ENCODE results near the gene SEPTIN3. TPM values are rescaled to one million over a fixed set of nuclear protein-coding genes. Genes with fewer than 3 reads are reported as not detected.

SEPTIN3 gene
- polyA plus RNA-seq, 1 of the 3 experiments (the other 2 are of a cell fraction) = 0.35 TPM

GRCh38 chr22:41943661-41944209 lies 25.5 kb upstream of the SEPTIN3 start:
- WGBS (ENCODE audit: low lambda C conversion rate) = 78% methylated on average over 5 of the region's 9 CpGs
- Histone ChIP-seq H4K20me1 (ENCODE audit: insufficient read depth) (no peaks in the 10 kb centered on the region), H3K4me2 (no peak overlapping the region), H3F3A (replicated peaks; ENCODE audit: insufficient read depth) (peaks cover 11% of the 10 kb centered on the region), H3K27me3 (ENCODE audit: insufficient read depth) (no peaks in the 10 kb centered on the region), H2AFZ (ENCODE audit: low read depth) (no peak overlapping the region), H3K4me1 (ENCODE audit: control insufficient read depth in 1 of 2, insufficient read depth in 2 of 2, low read depth in 1 of 2, low read length in 1 of 2) (peaks cover 0 to 16% of the 10 kb centered on the region in 2 experiments; a peak in 1 of 4 replicates), H3K27ac (ENCODE audit: low read depth in 2 of 2, low read length in 1 of 2) (peak overlapping the region in 1 of 2 experiments; percentile 27; a peak in 1 of 4 replicates), H3K4me3 (ENCODE audit: low read depth in 2 of 2, low read length in 1 of 2) (no peak overlapping the region), H3K36me3 (replicated peaks in 1 of 2; ENCODE audit: control insufficient read depth in 1 of 2, insufficient read depth in 2 of 2, low read length in 1 of 2) (no peaks in the 10 kb centered on the region), H3K79me2 (ENCODE audit: insufficient read depth) (peaks cover 6% of the 10 kb centered on the region; the same call in 1 of the 2 replicates), H3K9me3 (no peaks in the 10 kb centered on the region), H3K9ac (no peak overlapping the region), H3K9me2 (no peaks in the 10 kb centered on the region)
- TF ChIP-seq REST (IDR thresholded peaks at IDR 0.05; ENCODE audit: low read depth, low read length) (no peak), MEF2A (IDR thresholded peaks at IDR 0.05; ENCODE audit: borderline replicate concordance, low read depth) (no peak), NRF1 (IDR thresholded peaks at IDR 0.05; ENCODE audit: low read depth, low read length) (no peak), SIN3A (IDR thresholded peaks at IDR 0.05; ENCODE audit: borderline replicate concordance, low read depth, low read length) (no peak), IRF3 (IDR thresholded peaks at IDR 0.05; ENCODE audit: low read depth, low read length) (no peak), MXI1 (IDR thresholded peaks at IDR 0.05; ENCODE audit: low read depth, low read length) (no peak), RXRA (IDR thresholded peaks at IDR 0.05; ENCODE audit: borderline replicate concordance, low read depth) (no peak)
- ChIA-PET POLR2A (no interaction called here), CTCF (interaction anchor here (3.4 kb wide), 1 partner anchor 246 kb away, joined by 14 read pairs; no protein-coding TSS in a partner anchor)
- DNase-seq = no peak

- Histone ChIP-seq H2AFZ (ENCODE audit: low read depth) (peak within 1 kb of the TSS; percentile 85), H3K36me3 (replicated peaks in 1 of 2; ENCODE audit: control insufficient read depth in 1 of 2, insufficient read depth in 2 of 2, low read length in 1 of 2) (no peaks in the 10 kb centered on the region), H3K9me2 (no peaks in the 10 kb centered on the region), H3F3A (replicated peaks; ENCODE audit: insufficient read depth) (no peaks in the 10 kb centered on the region), H4K20me1 (ENCODE audit: insufficient read depth) (no peaks in the 10 kb centered on the region), H3K4me1 (ENCODE audit: control insufficient read depth in 1 of 2, insufficient read depth in 2 of 2, low read depth in 1 of 2, low read length in 1 of 2) (peaks cover 0 to 19% of the 10 kb centered on the region in 2 experiments; a peak in 1 of 4 replicates), H3K79me2 (ENCODE audit: insufficient read depth) (peaks cover 6% of the 10 kb centered on the region; the same call in 1 of the 2 replicates), H3K9ac (peak within 1 kb of the TSS; percentile 69; the same call in 1 of the 2 replicates), H3K4me3 (ENCODE audit: low read depth in 2 of 2, low read length in 1 of 2) (peak within 1 kb of the TSS; percentile 63 to 72), H3K9me3 (no peaks in the 10 kb centered on the region), H3K4me2 (peak within 1 kb of the TSS; percentile 90), H3K27me3 (ENCODE audit: insufficient read depth) (no peaks in the 10 kb centered on the region), H3K27ac (ENCODE audit: low read depth in 2 of 2, low read length in 1 of 2) (peak within 1 kb of the TSS; percentile 28 to 56; a peak in 3 of 4 replicates)
- 0% methylated on average over 10 of the region's 56 CpGs for WGBS (ENCODE audit: low lambda C conversion rate)
- DNase-seq = peak; percentile 85
- POLR2A ChIA-PET = interaction anchor here (1.3 kb wide), 1 partner anchor 258 kb away, joined by 3 read pairs; the partner anchor contains the start of gene SNU13
- CTCF ChIA-PET = interaction anchor here (1.5 to 2.1 kb wide), 2 partner anchors 144 to 249 kb away, joined by 3 to 17 read pairs; partner anchors contain the start of genes MEI1 and NDUFA6
- TF ChIP-seq ZBTB33 (IDR thresholded peaks at IDR 0.05; ENCODE audit: borderline replicate concordance, low read depth) (no peak), POLR2AphosphoS5 (IDR thresholded peaks at IDR 0.05; ENCODE audit: low read depth, low read length) (0 out of 2 replicates have a peak, but pooled peaks have one; percentile 28), USF2 (IDR thresholded peaks at IDR 0.05; ENCODE audit: borderline replicate concordance, low read depth, low read length) (peak; percentile 64), RFX5 (IDR thresholded peaks at IDR 0.05; ENCODE audit: low read length) (no peak), RCOR1 (IDR thresholded peaks at IDR 0.05; ENCODE audit: low read length) (no peak), MXI1 (IDR thresholded peaks at IDR 0.05; ENCODE audit: low read depth, low read length) (peak; percentile 58; the same call in 1 of the 2 replicates), PBX3 (IDR thresholded peaks at IDR 0.05) (peak; percentile 80)
Observed at GRCh38 chr22:41946629-41947423, 22.4 kb upstream of the SEPTIN3 start, which contains the start of gene CENPM. TSS of gene CENPM (minus strand) at chr22:41947152. CDS start at chr22:41947076, 76 bp downstream.

Data from SK-N-SH (cell line).